ENCODE data around the gene GAS7. TPM values are rescaled to one million over a fixed set of nuclear protein-coding genes. Genes with fewer than 3 reads are reported as not detected.
A peak's percentile ranks its signal among the peaks of the same experiment; 100 is the strongest.

Gene GAS7
- total and polyA plus RNA-seq, 3 experiments from 2014 or later = 1.9 to 4.4 (median 3.3) TPM

GRCh38 chr17:10136258-10136981 lies 62.0 kb downstream of the GAS7 start:
- Mint-ChIP-seq H3K9me3 (peaks cover 0 to 2% (median 0%) of the 10 kb centered on the region in 5 donors), H3K27ac (peak overlapping the region in 1 of 8 donors; percentile 70), H3K27me3 (peaks cover 0 to 6% of the 10 kb centered on the region in 2 donors), H3K4me1 (peaks cover 11 to 16% (median 15%) of the 10 kb centered on the region in 3 donors), H3K36me3 (no peaks in the 10 kb centered on the region), H3K4me3 (no peak overlapping the region)
- H3K4me3 ChIP-seq (ENCODE audit: low read length) = no peak overlapping the region
- ChIA-PET POLR2A (no interaction called here), CTCF (no interaction called here)
- DNase-seq = no peak
- H3K36me3 ChIP-seq (ENCODE audit: insufficient read depth, low read length) = no peaks in the 10 kb centered on the region
- H3K9me3 ChIP-seq (ENCODE audit: low read length) = no peaks in the 10 kb centered on the region
- no peaks in the 10 kb centered on the region for H3K4me1 ChIP-seq (ENCODE audit: insufficient read depth, low read length)
- H3K27ac ChIP-seq (ENCODE audit: low read depth, low read length) = no peak overlapping the region
- no peaks in the 10 kb centered on the region for H3K27me3 ChIP-seq (ENCODE audit: insufficient read depth, low read length, poor library complexity, severe bottlenecking)

DNA sequence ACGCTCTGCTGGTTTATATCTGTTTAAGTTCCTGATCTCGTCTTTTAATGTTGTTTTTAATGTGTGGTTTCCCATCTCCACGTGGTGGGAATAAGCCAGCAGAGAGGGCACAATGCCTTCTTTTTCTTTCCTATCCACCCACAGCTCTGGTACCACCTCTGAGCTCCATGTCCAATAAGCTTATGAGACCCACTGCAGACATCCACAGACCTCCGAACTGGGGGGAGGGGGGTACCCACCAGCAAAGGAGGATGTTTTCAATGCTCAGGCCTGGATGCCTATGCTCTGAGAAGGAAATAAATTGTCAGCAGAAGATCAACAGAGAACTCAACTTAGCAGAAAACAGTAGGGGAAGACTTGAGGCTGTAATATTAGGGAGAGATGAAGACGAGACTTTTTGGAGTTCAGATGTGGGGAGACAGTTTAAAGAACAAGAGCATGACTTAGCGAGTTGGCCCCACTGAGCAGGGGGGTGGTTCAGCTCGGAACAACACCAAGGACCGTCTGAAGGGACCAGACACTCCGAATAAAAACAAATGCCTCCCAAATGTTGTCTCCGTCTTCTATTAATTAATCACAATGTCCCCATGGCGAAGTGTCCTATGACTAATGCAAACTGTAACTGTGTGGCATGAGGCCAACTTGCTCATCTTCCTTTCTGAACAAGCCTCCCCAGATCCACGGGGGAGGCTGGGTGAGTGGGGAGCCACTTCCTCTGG lies 62.7 kb downstream of the GAS7 start:
- no peaks in the 10 kb centered on the region for H3K9me3 ChIP-seq (ENCODE audit: low read length)
- CTCF ChIA-PET = no interaction called here
- no peaks in the 10 kb centered on the region for H3K36me3 ChIP-seq (ENCODE audit: insufficient read depth, low read length)
- no peak for DNase-seq
- POLR2A ChIA-PET = no interaction called here
- H3K4me3 ChIP-seq (ENCODE audit: low read length) = no peak overlapping the region
- H3K27ac Mint-ChIP-seq = peak overlapping the region in 2 of 8 donors; percentile 24 to 70
- H3K27me3 ChIP-seq (ENCODE audit: insufficient read depth, low read length, poor library complexity, severe bottlenecking) = no peaks in the 10 kb centered on the region
- no peaks in the 10 kb centered on the region for H3K4me1 ChIP-seq (ENCODE audit: insufficient read depth, low read length)
- peaks cover 11 to 18% (median 15%) of the 10 kb centered on the region in 3 donors for H3K4me1 Mint-ChIP-seq
- no peak overlapping the region for H3K27ac ChIP-seq (ENCODE audit: low read depth, low read length)
- peaks cover 0 to 6% of the 10 kb centered on the region in 2 donors for H3K27me3 Mint-ChIP-seq
- peak overlapping the region in 1 of 7 donors; percentile 1 for H3K4me3 Mint-ChIP-seq
- peaks cover 0 to 2% (median 0%) of the 10 kb centered on the region in 5 donors for H3K9me3 Mint-ChIP-seq
- H3K36me3 Mint-ChIP-seq = no peaks in the 10 kb centered on the region

- H3K27me3 Mint-ChIP-seq = peaks cover 0 to 6% of the 10 kb centered on the region in 2 donors
- Histone ChIP-seq H3K4me1 (ENCODE audit: insufficient read depth, low read length) (peaks cover 4% of the 10 kb centered on the region), H3K36me3 (ENCODE audit: insufficient read depth, low read length) (no peaks in the 10 kb centered on the region), H3K27ac (ENCODE audit: low read depth, low read length) (no peak overlapping the region), H3K4me3 (ENCODE audit: low read length) (no peak overlapping the region), H3K9me3 (ENCODE audit: low read length) (no peaks in the 10 kb centered on the region), H3K27me3 (ENCODE audit: insufficient read depth, low read length, poor library complexity, severe bottlenecking) (no peaks in the 10 kb centered on the region)
- H3K36me3 Mint-ChIP-seq = no peaks in the 10 kb centered on the region
- H3K27ac Mint-ChIP-seq = no peak overlapping the region
- H3K4me1 Mint-ChIP-seq = peaks cover 11 to 24% (median 12%) of the 10 kb centered on the region in 3 donors
- no peak for DNase-seq
- ChIA-PET POLR2A (no interaction called here), CTCF (no interaction called here)
- no peaks in the 10 kb centered on the region for H3K9me3 Mint-ChIP-seq
- no peak overlapping the region for H3K4me3 Mint-ChIP-seq
These were observed 67.7 kb downstream of the GAS7 start for GRCh38 chr17:10130677-10131076.

GRCh38 chr17:10130263-10130662 lies 68.1 kb downstream of the GAS7 start:
- no peaks in the 10 kb centered on the region for H3K9me3 Mint-ChIP-seq
- no peaks in the 10 kb centered on the region for H3K9me3 ChIP-seq (ENCODE audit: low read length)
- no peak overlapping the region for H3K27ac Mint-ChIP-seq
- ChIA-PET POLR2A (no interaction called here), CTCF (interaction anchor here (0.7 kb wide), 1 partner anchor 19 kb away, joined by 3 read pairs; no protein-coding TSS in a partner anchor)
- H3K4me3 ChIP-seq (ENCODE audit: low read length) = no peak overlapping the region
- no peak for DNase-seq
- no peaks in the 10 kb centered on the region for H3K27me3 ChIP-seq (ENCODE audit: insufficient read depth, low read length, poor library complexity, severe bottlenecking)
- H3K36me3 ChIP-seq (ENCODE audit: insufficient read depth, low read length) = no peaks in the 10 kb centered on the region
- no peak overlapping the region for H3K27ac ChIP-seq (ENCODE audit: low read depth, low read length)
- H3K4me3 Mint-ChIP-seq = no peak overlapping the region
- peaks cover 0 to 6% of the 10 kb centered on the region in 2 donors for H3K27me3 Mint-ChIP-seq
- peaks cover 7 to 20% (median 9%) of the 10 kb centered on the region in 3 donors for H3K4me1 Mint-ChIP-seq
- peaks cover 4% of the 10 kb centered on the region for H3K4me1 ChIP-seq (ENCODE audit: insufficient read depth, low read length)
- no peaks in the 10 kb centered on the region for H3K36me3 Mint-ChIP-seq

DNA sequence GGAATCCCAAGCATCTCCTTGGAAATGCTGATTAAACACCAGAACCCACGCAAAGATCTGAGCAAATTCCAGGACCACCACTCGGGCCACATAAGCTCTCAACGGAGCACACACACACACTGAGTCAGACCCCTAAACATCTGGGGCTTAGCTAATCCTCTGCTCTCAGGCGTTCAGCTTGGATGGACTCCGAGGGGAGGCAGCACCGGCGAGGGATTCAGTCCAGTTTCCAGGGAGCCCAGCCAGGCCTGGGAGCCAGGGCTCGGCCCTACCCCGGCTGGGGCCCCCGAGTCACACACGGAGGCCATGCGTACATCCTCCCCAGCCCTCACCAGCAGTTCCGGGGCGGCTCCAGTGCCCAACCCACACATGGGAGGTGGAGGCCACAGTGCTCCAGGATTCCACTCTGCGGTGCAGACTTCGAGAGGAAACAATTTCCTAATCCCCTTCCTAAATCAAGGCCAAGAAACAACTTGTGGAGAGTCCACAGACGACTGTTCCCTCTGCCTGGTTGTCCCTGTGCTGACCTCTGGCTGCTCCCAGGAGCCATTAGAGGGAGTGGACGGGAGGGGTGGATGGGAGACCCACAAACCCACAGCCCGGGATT lies 70.5 kb downstream of the GAS7 start:
- Histone ChIP-seq H3K9me3 (ENCODE audit: low read length) (no peaks in the 10 kb centered on the region), H3K36me3 (ENCODE audit: insufficient read depth, low read length) (no peaks in the 10 kb centered on the region), H3K4me3 (ENCODE audit: low read length) (no peak overlapping the region), H3K27me3 (ENCODE audit: insufficient read depth, low read length, poor library complexity, severe bottlenecking) (no peaks in the 10 kb centered on the region), H3K4me1 (ENCODE audit: insufficient read depth, low read length) (peaks cover 9% of the 10 kb centered on the region), H3K27ac (ENCODE audit: low read depth, low read length) (no peak overlapping the region)
- H3K27ac Mint-ChIP-seq = no peak overlapping the region
- peaks cover 0 to 2% of the 10 kb centered on the region in 2 donors for H3K27me3 Mint-ChIP-seq
- DNase-seq = no peak
- CTCF ChIA-PET = no interaction called here
- H3K4me1 Mint-ChIP-seq = peaks cover 6 to 20% (median 15%) of the 10 kb centered on the region in 3 donors
- no peaks in the 10 kb centered on the region for H3K9me3 Mint-ChIP-seq
- no peaks in the 10 kb centered on the region for H3K36me3 Mint-ChIP-seq
- no peak overlapping the region for H3K4me3 Mint-ChIP-seq
- POLR2A ChIA-PET = no interaction called here

DNA sequence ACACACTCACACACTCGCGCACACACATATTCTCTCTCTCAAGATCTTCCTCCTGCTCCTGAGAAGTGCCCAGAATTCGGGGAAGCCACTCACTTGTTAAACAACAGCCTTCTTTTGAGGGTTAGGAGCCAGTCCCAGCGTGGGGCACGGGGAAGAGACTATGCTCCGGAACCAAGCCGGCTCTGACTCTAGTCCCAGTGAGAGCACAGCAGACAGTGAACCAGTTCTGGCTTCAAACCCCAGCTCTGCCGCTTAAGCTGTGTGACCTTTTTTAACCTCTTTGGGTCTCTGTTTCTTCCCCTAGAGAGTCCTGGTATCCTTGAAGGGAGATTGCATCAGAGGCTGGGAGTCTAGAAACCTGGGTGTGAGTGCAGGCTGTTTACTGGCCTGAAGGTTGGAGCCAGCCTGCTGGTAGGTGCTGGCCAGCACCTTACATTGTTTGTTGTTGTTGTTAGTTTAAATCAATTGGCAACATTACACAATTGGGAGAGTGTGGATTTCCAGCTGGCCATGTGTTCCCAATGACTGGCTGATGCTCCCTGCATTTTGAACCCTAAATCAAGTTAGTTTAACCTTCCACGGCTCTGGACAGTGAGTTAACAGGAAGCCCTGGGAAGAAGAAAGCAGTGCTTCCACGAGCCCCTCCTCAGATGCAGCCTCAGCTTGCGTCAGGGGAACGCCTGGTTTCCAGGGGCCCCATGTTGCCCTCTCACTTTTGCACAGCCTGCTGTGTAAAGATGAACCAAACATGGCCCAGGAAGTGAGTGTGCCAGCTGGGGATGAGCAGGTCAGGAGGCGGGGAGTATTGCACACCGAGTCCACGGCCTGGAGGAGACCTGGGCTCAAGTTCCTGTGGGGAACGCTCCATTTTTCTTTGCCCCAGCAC lies 71.5 kb downstream of the GAS7 start:
- peak overlapping the region in 3 of 8 donors; percentile 1 to 37 (median 19) for H3K27ac Mint-ChIP-seq
- H3K4me1 Mint-ChIP-seq = peaks cover 14 to 25% (median 24%) of the 10 kb centered on the region in 3 donors
- Histone ChIP-seq H3K4me3 (ENCODE audit: low read length) (no peak overlapping the region), H3K9me3 (ENCODE audit: low read length) (no peaks in the 10 kb centered on the region), H3K27ac (ENCODE audit: low read depth, low read length) (no peak overlapping the region), H3K36me3 (ENCODE audit: insufficient read depth, low read length) (no peaks in the 10 kb centered on the region), H3K4me1 (ENCODE audit: insufficient read depth, low read length) (peaks cover 15% of the 10 kb centered on the region), H3K27me3 (ENCODE audit: insufficient read depth, low read length, poor library complexity, severe bottlenecking) (no peaks in the 10 kb centered on the region)
- peaks cover 0 to 4% (median 0%) of the 10 kb centered on the region in 3 donors for H3K36me3 Mint-ChIP-seq
- ChIA-PET CTCF (no interaction called here), POLR2A (no interaction called here)
- H3K4me3 Mint-ChIP-seq = no peak overlapping the region
- no peak for DNase-seq
- H3K9me3 Mint-ChIP-seq = no peaks in the 10 kb centered on the region
- no peaks in the 10 kb centered on the region for H3K27me3 Mint-ChIP-seq

DNA sequence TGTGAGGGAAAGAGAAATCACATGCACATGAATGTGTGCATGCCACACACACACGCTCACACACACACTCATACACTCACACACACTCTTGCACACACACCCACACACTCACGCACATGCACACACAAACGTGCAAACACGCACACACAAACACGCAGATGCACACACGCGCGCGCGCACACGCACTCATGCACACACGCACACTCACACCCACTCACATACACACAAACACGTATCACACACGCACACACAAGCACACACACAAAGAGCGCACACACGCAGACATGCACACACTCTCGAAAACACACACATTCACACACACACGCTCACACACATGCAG lies 72.2 kb downstream of the GAS7 start:
- H3K4me1 Mint-ChIP-seq = peaks cover 20 to 32% (median 30%) of the 10 kb centered on the region in 3 donors
- peak overlapping the region in 2 of 8 donors; percentile 1 to 19 for H3K27ac Mint-ChIP-seq
- H3K4me3 ChIP-seq (ENCODE audit: low read length) = no peak overlapping the region
- POLR2A ChIA-PET = no interaction called here
- H3K9me3 Mint-ChIP-seq = no peaks in the 10 kb centered on the region
- CTCF ChIA-PET = no interaction called here
- peaks cover 0 to 4% (median 0%) of the 10 kb centered on the region in 3 donors for H3K36me3 Mint-ChIP-seq
- H3K27me3 Mint-ChIP-seq = no peaks in the 10 kb centered on the region
- H3K9me3 ChIP-seq (ENCODE audit: low read length) = no peaks in the 10 kb centered on the region
- no peak overlapping the region for H3K4me3 Mint-ChIP-seq
- no peaks in the 10 kb centered on the region for H3K27me3 ChIP-seq (ENCODE audit: insufficient read depth, low read length, poor library complexity, severe bottlenecking)
- DNase-seq = no peak
- H3K27ac ChIP-seq (ENCODE audit: low read depth, low read length) = no peak overlapping the region
- no peaks in the 10 kb centered on the region for H3K36me3 ChIP-seq (ENCODE audit: insufficient read depth, low read length)
- H3K4me1 ChIP-seq (ENCODE audit: insufficient read depth, low read length) = peaks cover 21% of the 10 kb centered on the region

Data from CD8-positive, alpha-beta memory T cell (primary cell).